Large intestine (tissue), 1 donor: Measurements from ENCODE around the gene CSF1. TPM values are rescaled to one million over a fixed set of nuclear protein-coding genes. Genes with fewer than 3 reads are reported as not detected.

Source experiments
- polyA plus RNA-seq: library from polyadenylated mRNA; unstranded; fragments of 120-200 nt; gene quantifications from one replicate; pipeline ENCODE4 v1.2.1, GENCODE V29; 2013

CSF1 gene
- polyA plus RNA-seq, 1 donor: 9.0 TPM

Other genes starting within 250 kb of the CSF1 start
- gene GSTM2, start 242.8 kb upstream of the CSF1 start, polyA plus RNA-seq: 197 TPM
- 1.1 TPM for gene GSTM1, start 223.0 kb upstream of the CSF1 start, polyA plus RNA-seq
- gene GSTM5, start 198.6 kb upstream of the CSF1 start, polyA plus RNA-seq: 7.2 TPM
- gene GSTM3, start 169.8 kb upstream of the CSF1 start, polyA plus RNA-seq: 132 TPM
- 343 TPM for gene EPS8L3, start 146.9 kb upstream of the CSF1 start, polyA plus RNA-seq
- 89.3 TPM for gene AHCYL1, start 73.9 kb downstream of the CSF1 start, polyA plus RNA-seq
- gene STRIP1, start 123.8 kb downstream of the CSF1 start, polyA plus RNA-seq: 37.8 TPM
- gene ALX3, start 159.8 kb downstream of the CSF1 start, polyA plus RNA-seq: not detected
- not detected for gene UBL4B, start 201.6 kb downstream of the CSF1 start, polyA plus RNA-seq
- gene SLC6A17, start 239.6 kb downstream of the CSF1 start, polyA plus RNA-seq: 0.33 TPM